ENCODE results near the gene KANK3.
"Not testable (repeated sequence)": the region's sequence is repeated elsewhere in the genome, so short reads cannot be mapped to it uniquely, and the experiment has no call there.

KANK3 gene

GRCh38 chr19:8342684-8343482 lies at the start of gene KANK3:
TSS of gene KANK3 (minus strand) at chr19:8343262. CDS start at chr19:8337828, 5,434 bp downstream.
- DNase-seq (ENCODE audit: low read depth in 2 of 2) = peak; percentile 83 to 85

DNA sequence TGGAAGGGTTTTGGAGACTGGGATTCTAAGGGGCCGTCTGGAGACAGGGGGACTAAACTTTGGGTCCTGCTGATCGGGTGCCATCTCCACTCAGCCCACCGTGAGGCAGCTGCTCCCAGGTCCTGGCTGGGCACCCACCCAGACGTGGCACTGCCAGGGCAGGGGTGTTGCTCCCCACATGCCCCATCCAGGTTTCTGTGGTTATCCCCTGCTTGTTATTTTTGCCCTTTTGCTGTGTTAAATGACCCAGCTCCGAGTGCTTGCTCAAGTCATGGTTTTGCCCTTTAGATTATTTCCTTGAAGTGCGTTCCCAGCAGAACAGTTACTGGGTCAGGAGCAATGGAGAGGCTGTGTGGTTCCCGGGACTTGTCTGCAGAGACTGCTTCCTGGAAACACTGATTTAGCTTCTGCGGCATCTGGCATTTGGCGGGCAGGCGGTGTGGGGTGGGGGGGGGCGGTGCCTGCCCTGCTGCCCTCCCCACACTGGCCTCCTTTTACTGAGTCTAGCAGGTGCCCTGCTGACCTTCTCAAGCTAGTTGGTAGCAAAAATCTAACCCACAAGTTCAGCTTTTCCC lies 49.0 kb upstream of the KANK3 start:
- DNase-seq (ENCODE audit: low read depth in 2 of 2) = no peak

- no peak for DNase-seq (ENCODE audit: low read depth in 2 of 2)
Measured at GRCh38 chr19:8391198-8392016, 48.3 kb upstream of the KANK3 start.

GRCh38 chr19:8390617-8390981 lies 47.5 kb upstream of the KANK3 start:
- peak; percentile 78 to 80 for DNase-seq (ENCODE audit: low read depth in 2 of 2)

DNA sequence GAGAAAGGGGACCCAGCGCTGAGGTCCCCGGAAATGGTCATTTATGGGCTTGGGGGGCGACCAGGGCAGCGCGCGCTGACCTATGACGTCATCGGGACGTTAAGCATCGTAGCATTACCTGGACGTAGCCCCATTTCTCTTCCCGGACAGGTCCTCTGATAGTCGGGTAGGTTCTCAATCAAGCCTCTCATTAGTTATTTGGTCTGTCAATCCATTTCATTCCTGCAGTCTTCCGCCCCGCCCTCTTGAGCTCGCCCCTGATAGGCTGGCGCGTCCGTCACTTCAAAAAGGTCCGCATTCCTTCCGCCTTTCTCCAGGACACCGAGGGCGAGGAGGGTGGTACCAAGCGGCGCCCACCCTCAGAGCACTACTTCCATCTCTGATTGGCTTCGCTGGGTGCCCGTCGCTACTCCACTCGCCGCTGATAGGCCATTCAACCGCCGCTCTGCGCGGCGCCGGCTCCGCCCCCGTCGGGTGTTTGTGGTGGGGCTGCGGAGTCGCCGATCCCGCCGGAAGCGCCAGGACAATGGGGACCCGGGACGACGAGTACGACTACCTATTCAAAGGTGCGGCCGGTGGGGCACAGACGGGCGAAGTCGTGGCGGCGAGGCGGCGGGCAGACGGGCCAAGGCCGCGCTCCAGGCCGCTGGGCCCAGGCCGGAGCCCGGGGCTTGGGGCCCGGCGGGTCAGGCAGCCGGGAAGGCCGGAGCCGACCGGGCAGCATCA lies 47.0 kb upstream of the KANK3 start, which contains the start of gene RAB11B:
Gene RAB11B (plus strand): TSS at position 470 of the 726 bp plus-strand sequence. CDS start 57 bp downstream, at position 527.
- DNase-seq (ENCODE audit: low read depth in 2 of 2) = peak; percentile 95 to 97

- DNase-seq (ENCODE audit: low read depth in 2 of 2) = no peak
Measured at GRCh38 chr19:8388612-8388958, 45.5 kb upstream of the KANK3 start.

- no peak for DNase-seq (ENCODE audit: low read depth in 2 of 2)
Measured at GRCh38 chr19:8387688-8388611, 44.9 kb upstream of the KANK3 start.

DNA sequence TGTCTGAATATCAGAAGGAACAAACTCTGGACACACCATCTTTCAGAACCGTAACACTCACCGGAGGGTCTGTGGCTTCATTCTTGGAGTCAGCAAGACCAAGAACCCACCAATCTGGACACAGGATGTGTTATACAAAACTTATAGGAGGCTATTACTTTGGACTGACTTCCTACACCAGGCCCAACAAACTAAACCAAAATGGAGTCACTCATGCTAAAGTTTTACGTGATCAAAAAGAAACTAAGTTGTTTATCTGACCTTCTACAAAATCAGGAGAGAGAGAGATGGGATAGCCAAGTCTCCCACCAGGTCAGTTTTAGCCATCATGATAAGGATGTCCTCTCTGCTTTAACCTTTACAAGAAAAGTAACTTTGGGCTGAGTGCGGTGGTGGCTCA lies 43.9 kb upstream of the KANK3 start:
- no peak for DNase-seq (ENCODE audit: low read depth in 2 of 2)

DNA sequence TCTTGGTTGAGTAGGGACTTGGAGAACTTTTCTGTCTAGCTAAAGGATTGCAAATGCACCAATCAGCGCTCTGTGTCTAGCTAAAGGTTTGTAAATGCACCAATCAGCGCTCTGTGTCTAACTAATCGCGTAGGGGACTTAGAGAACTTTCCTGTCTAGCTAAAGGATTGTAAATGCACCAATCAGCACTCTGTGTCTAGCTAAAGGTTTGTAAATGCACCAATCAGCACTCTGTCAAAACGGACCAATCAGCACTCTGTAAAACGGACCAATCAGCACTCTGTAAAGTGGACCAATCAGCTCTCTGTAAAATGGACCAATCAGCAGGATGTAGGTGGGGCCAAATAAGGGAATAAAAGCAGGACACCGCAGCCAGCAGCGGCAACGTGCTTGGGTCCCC lies 43.4 kb upstream of the KANK3 start:
- DNase-seq (ENCODE audit: low read depth in 2 of 2) = not testable (repeated sequence)

DNA sequence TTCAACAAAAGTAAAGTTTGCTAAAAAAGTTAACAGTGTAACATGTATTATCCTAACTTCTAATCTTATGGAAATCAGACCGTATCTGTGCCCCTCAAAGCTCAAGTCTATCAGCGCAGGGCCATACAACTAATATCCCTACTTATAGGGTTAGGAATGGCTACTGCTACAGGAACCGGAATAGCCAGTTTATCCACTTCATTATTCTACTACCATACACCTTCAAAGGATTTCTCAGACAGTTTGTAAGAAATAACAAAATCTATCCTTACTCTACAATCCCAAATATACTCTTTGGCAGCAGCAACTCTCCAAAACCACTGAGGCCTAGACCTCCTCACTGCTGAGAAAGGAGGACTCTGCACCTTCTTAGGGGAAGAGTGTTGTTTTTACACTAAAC lies 42.5 kb upstream of the KANK3 start:
- DNase-seq (ENCODE audit: low read depth in 2 of 2) = not testable (repeated sequence)

GRCh38 chr19:8385103-8385502 lies 42.0 kb upstream of the KANK3 start:
- not testable (repeated sequence) for DNase-seq (ENCODE audit: low read depth in 2 of 2)

GRCh38 chr19:8384569-8384968 lies 41.5 kb upstream of the KANK3 start:
- not testable (repeated sequence) for DNase-seq (ENCODE audit: low read depth in 2 of 2)

DNA sequence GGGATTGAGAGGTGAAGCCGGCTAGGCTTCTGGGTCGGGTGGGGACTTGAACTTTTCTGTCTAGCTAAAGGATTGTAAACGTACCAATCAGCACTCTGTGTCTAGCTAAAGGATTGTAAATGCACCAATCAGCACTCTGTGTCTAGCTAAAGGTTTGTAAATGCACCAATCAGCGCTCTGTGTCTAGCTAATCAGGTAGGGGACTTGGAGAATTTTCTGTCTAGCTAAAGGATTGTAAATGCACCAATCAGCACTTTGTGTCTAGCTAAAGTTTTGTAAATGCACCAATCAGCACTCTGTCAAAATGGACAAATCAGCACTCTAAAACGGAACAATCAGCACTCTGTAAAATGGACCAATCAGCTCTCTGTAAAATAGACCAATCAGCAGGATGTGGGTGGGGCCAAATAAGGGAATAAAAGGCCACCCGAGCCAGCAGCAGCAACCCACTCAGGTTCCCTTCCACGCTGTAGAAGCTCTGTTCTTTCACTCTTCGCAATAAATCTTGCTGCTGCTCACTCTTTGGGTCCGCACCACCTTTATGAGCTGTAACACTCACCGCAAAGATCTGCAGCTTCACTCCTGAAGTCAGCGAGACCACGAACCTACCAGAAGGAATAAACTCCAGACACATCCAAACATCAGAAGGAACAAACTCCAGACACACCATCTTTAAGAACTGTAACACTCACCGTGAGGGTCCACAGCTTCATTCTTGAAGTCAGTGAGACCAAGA lies 36.3 kb upstream of the KANK3 start:
- DNase-seq (ENCODE audit: low read depth in 2 of 2) = not testable (repeated sequence)

GRCh38 chr19:8377598-8377997 lies 34.5 kb upstream of the KANK3 start:
- DNase-seq (ENCODE audit: low read depth in 2 of 2) = no peak

DNA sequence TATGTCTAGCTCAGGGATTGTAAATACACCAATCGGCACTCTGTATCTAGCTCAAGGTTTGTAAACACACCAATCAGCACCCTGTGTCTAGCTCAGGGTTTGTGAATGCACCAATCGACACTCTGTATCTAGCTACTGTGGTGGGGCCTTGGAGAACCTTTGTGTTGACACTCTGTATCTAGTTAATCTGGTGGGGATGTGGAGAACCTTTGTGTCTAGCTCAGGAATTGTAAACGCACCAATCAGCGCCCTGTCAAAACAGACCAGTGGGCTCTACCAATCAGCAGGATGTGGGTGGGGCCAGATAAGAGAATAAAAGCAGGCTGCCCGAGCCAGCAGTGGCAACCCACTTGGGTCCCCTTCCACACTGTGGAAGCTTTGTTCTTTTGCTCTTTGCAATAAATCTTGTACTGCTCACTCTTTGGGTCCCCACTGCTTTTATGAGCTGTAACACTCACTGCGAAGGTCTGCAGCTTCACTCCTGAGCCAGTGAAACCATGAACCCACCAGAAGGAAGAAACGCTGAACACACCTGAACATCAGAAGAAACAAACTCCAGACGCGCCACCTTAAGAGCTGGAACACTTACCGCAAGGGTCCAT lies 33.4 kb upstream of the KANK3 start:
- not testable (repeated sequence) for DNase-seq (ENCODE audit: low read depth in 2 of 2)

GRCh38 chr19:8375766-8376165 lies 32.7 kb upstream of the KANK3 start:
- DNase-seq (ENCODE audit: low read depth in 2 of 2) = not testable (repeated sequence)

GRCh38 chr19:8373867-8374813 lies 31.1 kb upstream of the KANK3 start:
- no peak for DNase-seq (ENCODE audit: low read depth in 2 of 2)

GRCh38 chr19:8371011-8371804 lies 28.1 kb upstream of the KANK3 start:
- no peak for DNase-seq (ENCODE audit: low read depth in 2 of 2)
